HCT116 (cell line): ENCODE results near the gene FAM13A. TPM values are rescaled to one million over a fixed set of nuclear protein-coding genes. Genes with fewer than 3 reads are reported as not detected.

Experiments
- ATAC-seq: fragments of 200-7000 bp; cut with Tn5 transposase; 2 replicates; pipeline ENCODE4 v1.9.1; 2020; ENCODE audit warnings: mild to moderate bottlenecking, moderate library complexity
- BruUV-seq: library from RNA; stranded (reverse); fragments of 400-500 nt; replicated peaks from 2 replicates; lab custom pipeline; 2021; lab: Mats Ljungman, UMichigan
- CTCF ChIA-PET: fragments of 300-600 bp; sonication (Branson Sonifier 250); formaldehyde crosslinking; loops from one replicate; lab custom pipeline; 2021; ENCODE audit warnings: antibody characterized with exemption; lab: Charles Lee
- POLR2A ChIA-PET: fragments of 300-600, 350-600 bp; sonication (Branson Sonifier 250); formaldehyde crosslinking; loops from one replicate; lab custom pipeline; 2021; ENCODE audit warnings: antibody characterized with exemption; lab: Charles Lee
- RAD21 ChIA-PET, 2 experiments: fragments of 300-600 bp; sonication (Branson Sonifier 250); formaldehyde crosslinking; loops; one replicate each; lab custom pipeline; 2023; ENCODE audit warnings: low total read pairs in 2 of 2; ENCODE audit not compliant: uncharacterized antibody in 2 of 2, unreplicated experiment in 2 of 2, low non-redundant PET in 1 of 2; lab: Charles Lee
- DNase-seq: peaks from one replicate; pipeline ENCODE4 v3.0.0-alpha.2; 2010; ENCODE audit warnings: low read depth, low spot score
- H2AFZ ChIP-seq: fragments of 200-600 bp; shearing (Covaris generic), sonication (generic); 2 replicates; pipeline ENCODE4 v1.6.1; 2017; ENCODE audit warnings: low read depth, mixed run types, mixed read lengths, antibody characterized with exemption, low read length; ENCODE audit not compliant: poor library complexity, severe bottlenecking
- H3K27ac ChIP-seq: 2 replicates; pipeline ENCODE4 v1.5.1; 2012; ENCODE audit warnings: low read depth, low read length
- H3K27me3 ChIP-seq: fragments of 200-600 bp; sonication (generic); 2 replicates; pipeline ENCODE4 v1.6.1; 2016; ENCODE audit warnings: mixed run types, low read length, mixed read lengths; ENCODE audit not compliant: insufficient read depth
- H3K36me3 ChIP-seq, 2 experiments: fragments of 200-500 bp in 1 of 2; fragments of 200-600 bp in 1 of 2; sonication (Bioruptor generic) in 1 of 2; sonication (generic) in 1 of 2; 2 replicates each; pipeline versions ENCODE4 v1.5.1 to v1.6.1; 2014 to 2016; ENCODE audit warnings: low read length in 2 of 2, inconsistent platforms in 1 of 2, mixed read lengths in 1 of 2, mixed run types in 1 of 2; ENCODE audit not compliant: insufficient read depth in 2 of 2, control insufficient read depth in 1 of 2
- H3K4me1 ChIP-seq, 2 experiments: fragments of 200-600 bp in 1 of 2; sonication (generic) in 1 of 2; 2 replicates each; pipeline versions ENCODE4 v1.5.1 to v1.6.1; 2012 to 2017; ENCODE audit warnings: low read length in 2 of 2, inconsistent platforms in 1 of 2, mild to moderate bottlenecking in 1 of 2, mixed read lengths in 1 of 2, mixed run types in 1 of 2, moderate library complexity in 1 of 2; ENCODE audit not compliant: insufficient read depth in 2 of 2, control insufficient read depth in 1 of 2
- H3K4me2 ChIP-seq: fragments of 200-600 bp; sonication (generic); 2 replicates; pipeline ENCODE4 v1.6.1; 2017; ENCODE audit warnings: mixed run types, low read length, mixed read lengths
- H3K4me3 ChIP-seq, 2 experiments: fragments of 200-600 bp in 1 of 2; sonication (generic) in 1 of 2; replicated peaks in 1 of 2; 2 replicates each; pipeline ENCODE4 v1.5.1; 2011 to 2016; ENCODE audit warnings: low read length in 2 of 2, control low read depth in 1 of 2, low read depth in 1 of 2, mild to moderate bottlenecking in 1 of 2, mixed read lengths in 1 of 2, mixed run types in 1 of 2
- H3K79me2 ChIP-seq: fragments of 200-600 bp; sonication (generic); 2 replicates; pipeline ENCODE4 v1.6.1; 2017; ENCODE audit warnings: mild to moderate bottlenecking, mixed run types, low read length, moderate library complexity, mixed read lengths; ENCODE audit not compliant: insufficient read depth
- H3K9ac ChIP-seq: fragments of 200-600 bp; sonication (generic); 2 replicates; pipeline ENCODE4 v1.6.1; 2016; ENCODE audit warnings: low read length, mixed read lengths
- H3K9me2 ChIP-seq: fragments of 200-600 bp; sonication (generic), shearing (Covaris generic); 2 replicates; pipeline ENCODE4 v1.6.1; 2017; ENCODE audit warnings: mixed run types, mild to moderate bottlenecking, moderate library complexity; ENCODE audit not compliant: insufficient read depth
- H3K9me3 ChIP-seq, 2 experiments: fragments of 200-500 bp in 1 of 2; fragments of 200-600 bp in 1 of 2; sonication (Bioruptor generic) in 1 of 2; sonication (generic) in 1 of 2; 2 replicates each; pipeline ENCODE4 v1.6.1; 2014 to 2017; ENCODE audit warnings: low read length in 2 of 2, mixed read lengths in 2 of 2, inconsistent platforms in 1 of 2, low read depth in 1 of 2, mild to moderate bottlenecking in 1 of 2, mixed run types in 1 of 2, moderate library complexity in 1 of 2; ENCODE audit not compliant: control insufficient read depth in 1 of 2, insufficient read depth in 1 of 2
- H4K20me1 ChIP-seq: fragments of 200-600 bp; sonication (generic), shearing (Covaris generic); 2 replicates; pipeline ENCODE4 v1.6.1; 2017; ENCODE audit warnings: mixed run types, mild to moderate bottlenecking, moderate library complexity; ENCODE audit not compliant: insufficient read depth
- ATF3 ChIP-seq: IDR thresholded peaks from 2 replicates; pipeline ENCODE4 v1.6.1; 2012
- CBX3 ChIP-seq: IDR thresholded peaks from 2 replicates; pipeline ENCODE4 v1.6.1; 2012; ENCODE audit warnings: low read depth
- CEBPB ChIP-seq: IDR thresholded peaks from 2 replicates; pipeline ENCODE4 v1.6.1; 2012; ENCODE audit warnings: low read depth
- EGR1 ChIP-seq: IDR thresholded peaks from 2 replicates; pipeline ENCODE4 v1.6.1; 2012; ENCODE audit warnings: low read depth
- ELF1 ChIP-seq: IDR thresholded peaks from 2 replicates; pipeline ENCODE4 v1.6.1; 2012; ENCODE audit warnings: low read depth, borderline replicate concordance
- EZH2phosphoT487 ChIP-seq: fragments of 200-600 bp; IDR thresholded peaks from 2 replicates; pipeline ENCODE4 v1.6.1; 2018; ENCODE audit warnings: antibody characterized with exemption, borderline replicate concordance
- FOSL1 ChIP-seq: IDR thresholded peaks from 2 replicates; pipeline ENCODE4 v1.6.1; 2012; ENCODE audit warnings: low read depth
- JUND ChIP-seq: IDR thresholded peaks from 2 replicates; pipeline ENCODE4 v1.6.1; 2012
- POLR2A ChIP-seq: IDR thresholded peaks from 2 replicates; pipeline ENCODE4 v1.7.0; 2011; ENCODE audit warnings: borderline replicate concordance; ENCODE audit not compliant: insufficient read depth, insufficient read length; ENCODE audit errors: extremely low read depth
- RAD21 ChIP-seq: IDR thresholded peaks from 2 replicates; pipeline ENCODE4 v1.6.1; 2012; ENCODE audit warnings: low read depth, mild to moderate bottlenecking
- SIN3A ChIP-seq: IDR thresholded peaks from 2 replicates; pipeline ENCODE4 v1.6.1; 2012; ENCODE audit warnings: low read depth
- SP1 ChIP-seq: IDR thresholded peaks from 2 replicates; pipeline ENCODE4 v1.6.1; 2012; ENCODE audit warnings: low read depth
- SRF ChIP-seq: IDR thresholded peaks from 2 replicates; pipeline ENCODE4 v1.6.1; 2012; ENCODE audit warnings: low read depth
- TCF7L2 ChIP-seq: IDR thresholded peaks from 2 replicates; pipeline ENCODE4 v1.7.0; 2011; ENCODE audit warnings: borderline replicate concordance, inconsistent platforms; ENCODE audit not compliant: insufficient read depth, insufficient read length; ENCODE audit errors: extremely low read depth
- YY1 ChIP-seq: IDR thresholded peaks from 2 replicates; pipeline ENCODE4 v1.6.1; 2011; ENCODE audit warnings: low read length, low read depth, moderate library complexity, mild to moderate bottlenecking; ENCODE audit not compliant: insufficient replicate concordance; ENCODE audit errors: extremely low read depth
- ZFX ChIP-seq: fragments of 450-650 bp; IDR thresholded peaks from 2 replicates; pipeline ENCODE4 v1.6.1; 2017
- ZNF274 ChIP-seq: fragments of 200-500 bp; sonication (Bioruptor generic); IDR thresholded peaks from 2 replicates; pipeline ENCODE4 v1.6.1; 2014; ENCODE audit warnings: mild to moderate bottlenecking, low read depth, low read length, inconsistent platforms
- intact Hi-C: fragments of 100-400 bp; cut with micrococcal nuclease; formaldehyde crosslinking; loops from 2 replicates; pipeline ENCODE4 v1.10.0; 2022
- total RNA-seq: library from RNA; stranded (reverse); gene quantifications from one replicate; pipeline ENCODE4 v1.2.1, GENCODE V29; 2021; ENCODE audit not compliant: unreplicated experiment
- TF ChIP-seq, protein P1 (sequence below): IDR thresholded peaks from 2 replicates; pipeline ENCODE4 v1.6.1; 2011; ENCODE audit warnings: mild to moderate bottlenecking, low read length, moderate library complexity; ENCODE audit not compliant: insufficient replicate concordance; ENCODE audit errors: extremely low read depth
- TF ChIP-seq, protein P2 (sequence below): IDR thresholded peaks from 2 replicates; pipeline ENCODE4 v1.6.1; 2012
- TF ChIP-seq, protein P3 (sequence below), 3 experiments: fragments of 200-600 bp in 1 of 3; sonication (generic) in 1 of 3; IDR thresholded peaks in 2 of 3; conservative IDR thresholded peaks in 1 of 3; 2 replicates each; pipeline ENCODE4 v1.5.1; 2012 to 2017; ENCODE audit warnings: low read depth in 2 of 3, low read length in 2 of 3, antibody characterized with exemption in 1 of 3, borderline replicate concordance in 1 of 3, control low read depth in 1 of 3, mild to moderate bottlenecking in 1 of 3, mixed read lengths in 1 of 3, mixed run types in 1 of 3, moderate library complexity in 1 of 3; ENCODE audit not compliant: insufficient read depth in 1 of 3

FAM13A gene
- total RNA-seq, 1 experiment from 2014 or later = 17.2 TPM

DNA sequence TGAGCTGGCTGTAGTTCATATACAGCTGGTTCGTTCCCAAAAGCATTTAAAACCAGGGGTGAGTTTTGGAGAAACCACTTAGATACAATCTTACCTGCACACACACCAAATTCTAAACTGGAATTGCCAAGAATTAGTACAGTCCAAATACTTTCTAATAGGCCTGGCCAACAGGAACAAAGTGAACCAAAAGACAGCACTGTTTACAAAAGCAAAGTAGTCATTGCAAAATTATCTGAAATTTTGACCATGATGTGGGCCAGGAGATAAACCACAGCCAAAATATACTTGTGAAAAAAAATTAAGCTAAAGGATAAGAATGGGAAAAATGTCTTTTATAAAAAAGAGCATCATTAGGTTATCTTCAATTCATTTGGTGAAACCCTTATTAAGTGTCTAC lies 321.4 kb downstream of the FAM13A start:
- no peak overlapping the region for H2AFZ ChIP-seq
- H3K36me3 ChIP-seq = peaks cover 0 to 5% of the 10 kb centered on the region in 2 experiments; a peak in 2 of 4 replicates
- H3K79me2 ChIP-seq = no peaks in the 10 kb centered on the region
- H3K4me2 ChIP-seq = no peak overlapping the region
- CTCF ChIA-PET = no interaction called here
- RAD21 ChIA-PET = no interaction called here
- H4K20me1 ChIP-seq = no peaks in the 10 kb centered on the region
- DNase-seq = no peak
- no TSS peak for BruUV-seq
- no peak overlapping the region for H3K4me3 ChIP-seq
- H3K27me3 ChIP-seq = no peaks in the 10 kb centered on the region
- POLR2A ChIA-PET = no interaction called here
- no peaks in the 10 kb centered on the region for H3K4me1 ChIP-seq
- ATAC-seq = no peak
- H3K9me3 ChIP-seq = no peaks in the 10 kb centered on the region
- no peaks in the 10 kb centered on the region for H3K9me2 ChIP-seq
- no peak for TF ChIP-seq SIN3A
- TF ChIP-seq, protein P1, sequence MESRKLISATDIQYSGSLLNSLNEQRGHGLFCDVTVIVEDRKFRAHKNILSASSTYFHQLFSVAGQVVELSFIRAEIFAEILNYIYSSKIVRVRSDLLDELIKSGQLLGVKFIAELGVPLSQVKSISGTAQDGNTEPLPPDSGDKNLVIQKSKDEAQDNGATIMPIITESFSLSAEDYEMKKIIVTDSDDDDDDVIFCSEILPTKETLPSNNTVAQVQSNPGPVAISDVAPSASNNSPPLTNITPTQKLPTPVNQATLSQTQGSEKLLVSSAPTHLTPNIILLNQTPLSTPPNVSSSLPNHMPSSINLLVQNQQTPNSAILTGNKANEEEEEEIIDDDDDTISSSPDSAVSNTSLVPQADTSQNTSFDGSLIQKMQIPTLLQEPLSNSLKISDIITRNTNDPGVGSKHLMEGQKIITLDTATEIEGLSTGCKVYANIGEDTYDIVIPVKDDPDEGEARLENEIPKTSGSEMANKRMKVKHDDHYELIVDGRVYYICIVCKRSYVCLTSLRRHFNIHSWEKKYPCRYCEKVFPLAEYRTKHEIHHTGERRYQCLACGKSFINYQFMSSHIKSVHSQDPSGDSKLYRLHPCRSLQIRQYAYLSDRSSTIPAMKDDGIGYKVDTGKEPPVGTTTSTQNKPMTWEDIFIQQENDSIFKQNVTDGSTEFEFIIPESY = no peak
- no peak for TF ChIP-seq SP1
- TF ChIP-seq EZH2phosphoT487 = no peak
- no peak for TF ChIP-seq ATF3
- TF ChIP-seq SRF = no peak
- no peak for TF ChIP-seq FOSL1
- TF ChIP-seq, protein P2, sequence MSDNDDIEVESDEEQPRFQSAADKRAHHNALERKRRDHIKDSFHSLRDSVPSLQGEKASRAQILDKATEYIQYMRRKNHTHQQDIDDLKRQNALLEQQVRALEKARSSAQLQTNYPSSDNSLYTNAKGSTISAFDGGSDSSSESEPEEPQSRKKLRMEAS = no peak
- no peak for TF ChIP-seq ZNF274
- TF ChIP-seq EGR1 = no peak
- no peak for TF ChIP-seq CEBPB
- TF ChIP-seq YY1 = no peak
- no peak for TF ChIP-seq TCF7L2
- TF ChIP-seq CBX3 = no peak
- TF ChIP-seq JUND = no peak
- TF ChIP-seq, protein P3, sequence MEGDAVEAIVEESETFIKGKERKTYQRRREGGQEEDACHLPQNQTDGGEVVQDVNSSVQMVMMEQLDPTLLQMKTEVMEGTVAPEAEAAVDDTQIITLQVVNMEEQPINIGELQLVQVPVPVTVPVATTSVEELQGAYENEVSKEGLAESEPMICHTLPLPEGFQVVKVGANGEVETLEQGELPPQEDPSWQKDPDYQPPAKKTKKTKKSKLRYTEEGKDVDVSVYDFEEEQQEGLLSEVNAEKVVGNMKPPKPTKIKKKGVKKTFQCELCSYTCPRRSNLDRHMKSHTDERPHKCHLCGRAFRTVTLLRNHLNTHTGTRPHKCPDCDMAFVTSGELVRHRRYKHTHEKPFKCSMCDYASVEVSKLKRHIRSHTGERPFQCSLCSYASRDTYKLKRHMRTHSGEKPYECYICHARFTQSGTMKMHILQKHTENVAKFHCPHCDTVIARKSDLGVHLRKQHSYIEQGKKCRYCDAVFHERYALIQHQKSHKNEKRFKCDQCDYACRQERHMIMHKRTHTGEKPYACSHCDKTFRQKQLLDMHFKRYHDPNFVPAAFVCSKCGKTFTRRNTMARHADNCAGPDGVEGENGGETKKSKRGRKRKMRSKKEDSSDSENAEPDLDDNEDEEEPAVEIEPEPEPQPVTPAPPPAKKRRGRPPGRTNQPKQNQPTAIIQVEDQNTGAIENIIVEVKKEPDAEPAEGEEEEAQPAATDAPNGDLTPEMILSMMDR (IDR thresholded peaks at IDR 0.05 in 2 of 3, conservative IDR thresholded peaks at IDR 0.05 in 1 of 3; ENCODE audit: borderline replicate concordance in 1 of 3, insufficient read depth in 1 of 3, low read depth in 2 of 3, low read length in 2 of 3) = no peak
- TF ChIP-seq ZFX = no peak
- TF ChIP-seq RAD21 = no peak
- no peak for TF ChIP-seq POLR2A
- TF ChIP-seq ELF1 = no peak
- TF ChIP-seq, all 23 proteins: peak for 0
- Histone ChIP-seq H3K9ac (no peak overlapping the region), H3K27ac (no peak overlapping the region)
- intact Hi-C loops = no loop called here
